Activated CD8-positive, alpha-beta memory T cell treated with anti-CD3 and anti-CD28 coated beads, Interleukin-2, amount 50 U/mL, for 1 hour (primary cell): ENCODE data around the gene PDE6G.

Experiments
- DNase-seq: peaks from one replicate; pipeline ENCODE4 v3.0.0-alpha.2; 2020; ENCODE audit errors: extremely low read depth

The PDE6G gene

DNA sequence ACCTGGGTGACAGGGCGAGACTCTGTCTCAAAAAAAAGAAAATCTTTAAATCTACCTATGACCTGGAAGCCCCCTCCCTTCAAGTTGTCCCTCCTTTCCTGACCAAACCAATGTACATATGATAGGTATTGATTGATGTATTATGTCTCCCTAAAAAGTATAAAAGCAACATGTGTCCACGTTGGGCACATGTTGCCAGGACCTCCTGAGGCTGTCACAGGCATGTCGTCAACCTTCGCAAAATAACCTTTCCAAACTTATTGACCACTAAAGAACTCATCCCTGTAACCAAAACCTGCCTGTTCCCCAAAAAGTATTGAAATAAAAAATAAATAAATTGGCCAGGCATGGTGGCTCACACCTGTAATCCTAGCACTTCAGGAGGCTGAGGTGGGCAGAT, 5.7 kb upstream of the PDE6G start:
- DNase-seq = no peak

- no peak for DNase-seq
Measured at GRCh38 chr17:81660441-81660840, 4.1 kb upstream of the PDE6G start.

DNA sequence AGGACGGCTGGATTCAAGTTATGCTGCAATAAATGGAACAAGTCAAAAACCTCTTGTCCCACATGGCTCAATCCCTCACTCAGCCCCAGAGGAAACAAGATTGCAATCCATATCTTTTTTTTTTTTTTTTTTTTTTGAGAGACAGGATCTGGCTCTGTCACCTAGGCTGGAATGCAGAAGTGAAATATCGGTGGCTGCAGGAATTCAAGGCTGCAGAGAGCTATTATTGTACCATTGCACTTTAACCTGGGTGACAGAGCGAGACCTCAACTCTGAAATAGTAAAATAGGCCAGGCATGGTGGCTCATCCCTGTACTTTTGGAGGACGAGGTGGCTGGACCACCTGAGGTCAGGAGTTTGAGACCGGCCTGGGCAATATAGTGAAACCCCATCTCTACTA, 2.7 kb upstream of the PDE6G start:
- DNase-seq = no peak

GRCh38 chr17:81656835-81657234, 493 bp upstream of the PDE6G start:
- no peak for DNase-seq

DNA sequence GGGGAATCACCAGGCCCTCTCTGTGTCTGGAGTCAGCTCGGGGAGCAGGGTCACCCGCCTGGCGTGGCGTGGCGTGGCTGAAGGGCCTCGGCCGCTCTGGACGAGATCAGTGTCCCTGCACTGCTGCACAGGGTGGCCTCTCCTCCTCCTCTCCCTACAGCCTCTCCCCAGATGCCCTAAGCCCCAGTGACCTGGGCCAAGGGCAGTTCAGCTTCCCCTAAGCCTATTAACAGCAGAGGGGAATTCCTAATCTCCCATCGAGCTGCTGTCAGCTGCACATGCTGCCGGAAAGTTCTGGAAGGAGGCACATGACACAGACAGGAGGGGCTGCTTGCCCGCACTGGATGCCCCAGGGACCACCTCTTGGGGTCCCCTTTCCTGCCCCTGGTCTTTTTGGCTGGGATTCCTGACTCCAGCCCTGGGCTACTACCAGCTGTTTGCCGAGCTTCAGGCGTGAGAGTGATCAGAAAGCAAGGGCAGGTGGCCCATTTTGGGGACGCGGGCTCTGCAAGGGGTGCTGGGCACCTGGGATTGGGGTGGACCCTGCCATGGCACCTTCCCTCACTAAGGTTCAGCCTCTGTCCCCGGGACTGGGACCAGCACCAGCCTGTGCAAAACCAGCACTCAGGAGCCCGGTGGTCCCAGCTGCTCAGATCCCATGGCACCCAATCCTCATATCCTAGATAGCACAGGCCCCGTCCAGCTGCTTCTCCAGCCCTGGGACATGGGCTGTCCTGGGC, 794 bp downstream of the PDE6G start:
- DNase-seq = no peak

DNA sequence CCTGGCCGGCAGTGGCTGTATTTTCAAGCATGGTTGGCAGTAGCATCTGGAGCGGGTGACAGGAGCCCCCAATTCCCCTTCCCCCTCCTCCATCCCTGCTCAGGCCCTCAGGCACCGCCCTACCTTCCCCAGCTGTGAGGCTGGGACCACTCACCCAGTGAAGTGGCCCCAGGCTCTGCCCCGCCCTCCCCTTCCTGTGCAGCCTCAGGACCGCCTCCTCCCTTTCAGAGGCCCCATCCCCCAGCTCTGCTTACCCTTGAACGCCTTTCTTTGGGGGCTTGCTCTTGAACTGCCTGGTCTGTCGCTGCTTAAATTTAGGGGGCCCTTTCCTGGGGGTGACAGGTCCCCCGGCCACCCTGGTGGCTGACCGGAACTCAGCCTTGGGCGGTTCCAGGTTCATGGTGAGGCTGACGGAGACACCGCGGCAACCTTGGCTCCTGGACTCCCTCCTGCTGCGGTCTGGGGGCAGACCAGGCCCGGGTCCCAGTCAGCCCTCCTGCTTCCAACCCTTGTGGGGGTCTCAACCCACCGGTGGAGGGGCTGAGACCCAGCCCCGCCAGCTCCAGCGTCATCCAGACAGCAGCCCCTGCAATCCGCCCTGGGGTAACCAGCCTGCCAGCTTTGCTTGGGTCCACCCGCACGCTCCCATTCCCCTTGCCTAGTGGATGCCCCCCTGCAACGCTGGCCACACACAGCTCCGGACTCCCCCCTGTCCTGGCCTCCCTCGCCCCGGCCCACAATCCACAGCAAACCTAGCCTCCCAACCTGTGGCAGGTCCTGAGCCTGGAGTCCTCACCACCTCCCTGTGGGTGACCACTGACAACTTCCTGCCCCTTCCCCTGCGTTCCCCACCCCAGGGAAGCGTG, 3.2 kb downstream of the PDE6G start:
- no peak for DNase-seq

DNA sequence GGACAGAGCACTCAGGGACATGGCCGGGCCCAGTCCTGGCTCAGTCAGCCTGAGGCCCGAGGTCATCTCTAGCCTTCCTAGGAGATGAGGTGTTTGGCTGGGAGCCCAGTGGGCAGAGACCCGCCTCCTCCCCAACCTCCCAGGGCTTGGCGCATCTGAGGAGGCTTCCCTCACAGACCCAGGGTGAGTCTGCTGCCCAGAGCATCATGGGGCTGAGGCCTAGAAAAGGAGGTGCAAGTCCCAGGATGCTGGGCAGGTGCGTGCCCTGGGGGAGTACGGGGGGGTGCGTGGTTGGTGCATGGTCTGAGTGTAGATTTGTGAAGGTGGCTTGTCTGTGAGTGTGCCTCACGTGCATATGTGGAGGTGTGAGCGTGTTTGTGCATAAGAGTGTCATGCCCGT, 4.7 kb downstream of the PDE6G start:
- DNase-seq = no peak

DNA sequence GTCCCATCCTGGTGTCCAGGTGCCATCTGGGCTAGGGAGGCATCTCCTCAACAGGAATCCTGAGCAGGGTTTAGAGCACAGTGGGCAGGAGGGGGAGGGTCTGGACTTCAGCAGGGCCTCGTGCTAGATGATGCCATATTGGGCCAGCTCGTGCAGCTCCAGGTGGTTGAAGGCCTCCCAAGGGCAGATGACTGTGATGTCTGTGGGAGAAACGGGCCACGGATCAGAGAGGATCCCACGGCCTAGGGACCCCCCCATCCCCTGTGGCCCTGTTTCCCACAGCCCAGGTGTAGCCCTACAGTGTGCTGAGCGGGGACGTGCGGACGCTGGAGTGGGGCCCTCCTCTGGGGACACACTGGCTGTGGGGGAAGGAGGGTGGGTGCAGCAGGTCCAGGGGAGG, 5.4 kb downstream of the PDE6G start:
- DNase-seq = no peak

DNA sequence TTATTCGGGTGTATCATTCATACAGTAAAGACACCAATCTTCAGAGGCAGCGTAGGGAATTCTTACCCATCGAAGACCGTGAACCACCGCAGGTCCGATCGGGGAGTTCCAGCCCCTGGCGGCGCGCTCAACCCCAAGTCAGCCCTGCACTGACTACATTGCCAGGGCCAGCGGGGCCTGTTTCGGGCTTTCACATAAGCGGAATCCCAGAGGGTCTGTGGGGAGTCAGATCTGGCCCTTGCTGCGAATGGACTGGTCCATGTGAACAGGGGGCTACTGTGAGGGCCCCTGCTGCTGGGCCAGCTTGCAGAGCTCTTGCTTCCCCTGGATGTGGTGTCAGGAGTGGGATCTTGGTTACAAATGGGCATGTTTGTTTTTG, 7.6 kb downstream of the PDE6G start:
- DNase-seq = no peak

DNA sequence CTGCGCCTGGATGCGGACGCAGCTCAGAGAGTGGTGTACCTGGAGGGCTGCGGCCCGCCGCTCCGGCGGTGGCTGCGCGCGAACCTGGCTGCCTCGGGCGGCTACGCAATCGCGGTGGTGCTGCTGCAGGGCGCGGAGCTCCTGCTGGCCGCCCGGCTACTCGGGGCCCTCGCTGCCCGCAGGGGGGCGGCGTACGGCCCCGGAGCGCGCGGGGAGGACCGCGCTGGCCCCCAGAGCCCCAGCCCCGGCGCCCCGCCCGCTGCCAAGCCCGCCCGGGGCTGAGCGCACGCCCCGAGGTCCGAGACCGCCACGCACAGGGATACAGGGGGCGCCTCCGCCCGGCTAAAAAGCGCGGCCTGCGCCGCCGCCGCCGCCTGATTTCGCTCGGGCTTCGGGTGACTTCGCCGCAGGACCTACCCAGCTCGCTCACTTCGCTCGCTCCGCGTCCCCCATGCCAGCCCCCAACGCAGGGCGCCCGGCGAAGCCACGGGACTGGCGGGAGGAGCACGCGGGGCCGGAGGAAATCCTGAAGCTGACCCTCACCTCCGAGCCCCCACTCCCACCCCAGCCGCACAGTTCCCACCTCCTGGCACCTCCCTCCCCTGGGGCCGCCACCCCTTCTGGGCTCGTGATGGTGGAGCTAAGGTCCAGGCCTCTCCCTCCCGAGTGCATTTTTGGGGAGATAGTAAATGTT, 8.2 kb downstream of the PDE6G start:
- DNase-seq = no peak

GRCh38 chr17:81647640-81648012, 8.7 kb downstream of the PDE6G start:
- DNase-seq = no peak

DNA sequence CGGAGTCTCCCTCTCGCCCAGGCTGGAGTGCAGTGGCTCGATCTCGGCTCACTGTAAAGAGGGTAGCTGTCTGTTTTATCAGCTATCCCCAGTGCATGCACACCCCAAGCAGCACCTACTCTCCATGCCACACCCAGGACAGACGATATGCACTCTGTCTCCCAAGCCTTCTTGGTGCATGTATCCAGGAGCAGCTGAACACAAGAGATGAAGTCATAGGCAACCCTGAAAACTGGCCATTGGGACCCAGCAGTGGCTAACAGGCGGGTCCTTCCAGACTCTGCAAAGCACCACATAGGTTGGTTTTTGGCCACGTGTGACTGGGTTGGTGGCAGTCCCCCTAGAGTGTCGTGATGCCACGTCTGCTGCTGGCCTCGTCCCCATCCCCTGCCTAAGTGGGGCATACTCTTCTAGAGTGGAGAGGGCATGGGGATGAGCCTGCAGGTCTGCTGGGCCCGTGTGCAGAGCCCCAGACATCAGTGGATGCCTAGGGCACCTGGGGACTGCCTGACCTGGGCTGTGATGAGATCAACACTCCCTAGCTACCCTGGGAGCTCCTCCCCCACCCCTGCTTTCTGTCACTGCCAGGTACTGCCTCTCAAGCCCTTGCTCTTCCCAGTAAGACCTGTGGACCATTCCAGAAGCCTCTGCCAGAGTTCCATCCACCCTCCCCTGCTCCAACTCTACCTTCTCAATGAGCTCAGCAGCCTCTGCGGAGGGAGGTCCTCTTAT, 9.3 kb downstream of the PDE6G start:
- no peak for DNase-seq

- DNase-seq = no peak
Measured at GRCh38 chr17:81644976-81645952, 11.1 kb downstream of the PDE6G start.

DNA sequence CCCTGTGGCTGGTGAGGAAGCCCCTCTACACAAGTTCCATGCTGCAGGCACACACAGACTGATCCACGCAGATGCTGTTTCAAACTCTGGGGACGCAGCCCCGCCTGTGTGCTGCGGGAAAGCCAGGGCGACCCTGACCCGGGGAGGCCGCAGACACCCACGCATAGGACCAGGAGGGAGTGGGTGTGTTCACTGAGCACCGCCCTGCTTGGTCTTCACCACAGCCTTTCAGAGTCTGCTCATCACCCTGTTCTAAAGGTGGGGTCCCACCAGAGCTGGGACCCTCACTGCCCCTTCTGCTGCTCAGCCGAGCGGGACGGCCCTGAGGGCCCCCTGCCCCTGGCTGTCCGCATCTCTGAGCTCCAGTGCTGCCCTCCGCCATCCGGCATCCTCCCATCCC, 11.8 kb downstream of the PDE6G start:
- DNase-seq = no peak

GRCh38 chr17:81641825-81642489, 14.4 kb downstream of the PDE6G start:
- DNase-seq = no peak

- no peak for DNase-seq
Measured at GRCh38 chr17:81640011-81640410, 16.3 kb downstream of the PDE6G start.

DNA sequence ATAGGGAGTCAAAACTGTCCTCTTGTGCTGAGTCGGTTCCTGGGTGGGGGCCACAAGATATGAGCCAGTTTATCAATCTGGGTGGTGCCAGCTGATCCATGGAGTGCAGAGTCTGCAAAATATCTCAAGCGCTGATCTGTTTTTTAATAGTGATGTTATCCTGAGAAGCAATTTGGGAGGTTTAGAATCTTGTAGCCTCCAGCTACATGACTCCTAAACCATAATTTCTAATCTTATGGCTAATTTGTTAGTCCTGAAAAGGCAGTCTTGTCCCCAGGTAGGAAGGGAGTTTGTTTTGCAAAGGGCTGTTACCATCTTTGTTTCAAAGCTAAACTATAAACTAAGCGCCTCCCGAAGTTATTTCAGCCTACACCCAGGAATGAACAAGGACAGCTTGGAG, 17.7 kb downstream of the PDE6G start:
- no peak for DNase-seq

DNA sequence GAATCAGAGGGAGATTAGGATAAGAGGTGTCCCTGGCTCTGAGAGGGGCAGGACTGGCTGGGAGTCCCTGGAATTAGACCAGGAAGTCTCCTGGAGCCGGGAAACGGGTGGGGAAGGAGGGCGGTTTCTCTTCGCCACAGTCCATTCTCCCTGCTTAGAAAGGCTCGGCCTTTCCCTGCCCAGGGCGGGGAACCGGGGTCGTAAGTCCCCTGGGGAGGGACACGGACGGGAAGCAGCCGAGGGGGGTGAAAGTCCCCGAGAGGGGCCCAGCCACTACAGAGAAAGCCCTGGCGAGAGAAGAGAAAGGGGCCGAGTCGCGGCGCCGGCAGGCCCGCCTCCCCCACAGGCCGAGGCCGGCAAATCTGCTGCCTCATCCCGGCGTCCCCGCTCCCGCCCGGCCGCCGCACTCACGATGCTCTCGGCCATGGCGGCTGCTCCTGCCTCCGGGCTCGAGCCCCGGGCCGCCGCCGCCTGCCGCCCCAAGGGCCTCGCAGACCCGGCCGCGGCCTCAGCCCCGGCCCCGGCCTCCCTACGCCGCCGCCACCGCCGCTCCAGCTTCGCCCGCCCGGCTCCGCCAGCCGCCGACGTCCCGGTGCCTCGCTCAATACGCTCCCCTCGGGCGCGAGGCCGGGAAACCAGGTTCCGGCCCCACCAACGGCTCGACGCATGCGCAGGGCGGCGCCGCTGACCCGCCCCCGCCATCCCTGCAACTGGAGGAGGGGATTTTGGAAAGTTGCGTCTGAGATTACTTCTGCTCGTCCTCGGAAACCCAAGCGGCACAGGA, 19.6 kb downstream of the PDE6G start, which contains the start of the genes NPLOC4 and TSPAN10:
NPLOC4 (minus strand) TSS at position 608 of the 784 bp plus-strand sequence; CDS start at position 426, 182 bp downstream.
TSPAN10 (plus strand) TSS at position 692 of the 784 bp plus-strand sequence. CDS start 5,217 bp downstream, outside the sequence.
- peak; percentile 50 for DNase-seq

GRCh38 chr17:81635973-81636504, 20.3 kb downstream of the PDE6G start:
- no peak for DNase-seq
